Karpas-422 (cell line): Measurements from ENCODE around the gene CENPX. TPM values are rescaled to one million over a fixed set of nuclear protein-coding genes. Genes with fewer than 3 reads are reported as not detected.
"Not testable (repeated sequence)": the region's sequence is repeated elsewhere in the genome, so short reads cannot be mapped to it uniquely, and the experiment has no call there.

Experiments
- DNase-seq: peaks from one replicate; pipeline ENCODE4 v3.0.0-alpha.2; 2015
- H2AFZ ChIP-seq: fragments of 200-600 bp; sonication (generic); 2 replicates; pipeline ENCODE4 v1.6.1; 2014; ENCODE audit warnings: antibody characterized with exemption, low read length, mixed read lengths
- H3K27ac ChIP-seq: fragments of 200-600 bp; sonication (generic); 2 replicates; pipeline ENCODE4 v1.5.1; 2014; ENCODE audit warnings: mild to moderate bottlenecking, low read length, moderate library complexity
- H3K27me3 ChIP-seq: fragments of 200-600 bp; sonication (generic); 2 replicates; pipeline ENCODE4 v1.6.1; 2014; ENCODE audit warnings: low read length, mixed read lengths
- H3K36me3 ChIP-seq: fragments of 200-600 bp; sonication (generic); 2 replicates; pipeline ENCODE4 v1.6.1; 2014; ENCODE audit warnings: low read length, mixed read lengths; ENCODE audit not compliant: insufficient read depth
- H3K4me1 ChIP-seq: fragments of 200-600 bp; sonication (generic); 2 replicates; pipeline ENCODE4 v1.6.1; 2014; ENCODE audit warnings: mild to moderate bottlenecking, low read length, mixed read lengths
- H3K4me2 ChIP-seq: fragments of 200-600 bp; sonication (generic); 2 replicates; pipeline ENCODE4 v1.6.1; 2014; ENCODE audit warnings: low read length, low read depth, mild to moderate bottlenecking; ENCODE audit not compliant: poor library complexity, severe bottlenecking
- H3K4me3 ChIP-seq: fragments of 200-600 bp; sonication (generic); 2 replicates; pipeline ENCODE4 v1.5.1; 2014; ENCODE audit warnings: mild to moderate bottlenecking, antibody characterized with exemption, low read length, mixed read lengths
- H3K79me2 ChIP-seq: fragments of 200-600 bp; sonication (generic); 2 replicates; pipeline ENCODE4 v1.6.1; 2014; ENCODE audit warnings: mild to moderate bottlenecking, low read length, mixed read lengths
- H3K9ac ChIP-seq: fragments of 200-600 bp; sonication (generic); 2 replicates; pipeline ENCODE4 v1.6.0; 2014; ENCODE audit warnings: low read length
- H3K9me2 ChIP-seq: fragments of 200-600 bp; sonication (generic), shearing (Covaris generic); replicated peaks from 2 replicates; pipeline ENCODE4 v1.6.0; 2014; ENCODE audit warnings: mild to moderate bottlenecking, low read length, moderate library complexity; ENCODE audit not compliant: insufficient read depth
- H3K9me3 ChIP-seq: fragments of 300-700, 200-600 bp; sonication (generic); 2 replicates; pipeline ENCODE4 v1.6.1; 2014; ENCODE audit warnings: low read length, mixed read lengths
- H4K20me1 ChIP-seq: fragments of 200-600 bp; sonication (generic); 2 replicates; pipeline ENCODE4 v1.6.1; 2014; ENCODE audit warnings: mild to moderate bottlenecking, antibody characterized with exemption, low read length, low read depth; ENCODE audit not compliant: insufficient read depth
- total RNA-seq: library from RNA; depleted of rRNA; stranded (reverse); fragments of >200 nt; shearing (Covaris generic); gene quantifications from 2 replicates; pipeline ENCODE4 v1.2.3, GENCODE V29; 2014; ENCODE audit warnings: low replicate concordance

Gene CENPX
- total RNA-seq, 1 experiment from 2014 or later = 51.4 TPM

DNA sequence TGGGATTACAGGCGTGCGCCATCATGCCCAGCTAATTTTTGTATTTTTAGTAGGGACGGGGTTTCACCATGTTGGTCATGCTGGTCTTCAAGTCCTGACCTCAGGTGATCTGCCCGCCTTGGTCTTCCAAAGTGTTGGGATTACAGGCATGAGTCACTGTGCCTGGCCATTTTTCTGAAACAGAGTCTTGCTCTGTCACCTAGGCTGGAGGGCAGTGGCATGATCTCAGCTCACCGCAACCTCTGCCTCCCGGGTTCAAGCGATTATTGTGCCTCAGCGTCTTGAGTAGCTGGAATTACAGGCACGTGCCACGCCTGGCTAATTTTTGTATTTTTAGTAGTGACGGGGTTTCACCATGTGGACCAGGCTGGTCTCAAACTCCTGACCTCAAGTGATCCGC is 41.2 kb downstream of the CENPX start:
- not testable (repeated sequence) for H3K27me3 ChIP-seq, H4K20me1 ChIP-seq, H3K4me2 ChIP-seq, H3K4me3 ChIP-seq, H3K9me3 ChIP-seq, H3K36me3 ChIP-seq, H3K9ac ChIP-seq, H2AFZ ChIP-seq, DNase-seq, H3K27ac ChIP-seq, H3K9me2 ChIP-seq
- H3K4me1 ChIP-seq = peaks cover 14% of the 10 kb centered on the region
- H3K79me2 ChIP-seq = peaks cover 16% of the 10 kb centered on the region

DNA sequence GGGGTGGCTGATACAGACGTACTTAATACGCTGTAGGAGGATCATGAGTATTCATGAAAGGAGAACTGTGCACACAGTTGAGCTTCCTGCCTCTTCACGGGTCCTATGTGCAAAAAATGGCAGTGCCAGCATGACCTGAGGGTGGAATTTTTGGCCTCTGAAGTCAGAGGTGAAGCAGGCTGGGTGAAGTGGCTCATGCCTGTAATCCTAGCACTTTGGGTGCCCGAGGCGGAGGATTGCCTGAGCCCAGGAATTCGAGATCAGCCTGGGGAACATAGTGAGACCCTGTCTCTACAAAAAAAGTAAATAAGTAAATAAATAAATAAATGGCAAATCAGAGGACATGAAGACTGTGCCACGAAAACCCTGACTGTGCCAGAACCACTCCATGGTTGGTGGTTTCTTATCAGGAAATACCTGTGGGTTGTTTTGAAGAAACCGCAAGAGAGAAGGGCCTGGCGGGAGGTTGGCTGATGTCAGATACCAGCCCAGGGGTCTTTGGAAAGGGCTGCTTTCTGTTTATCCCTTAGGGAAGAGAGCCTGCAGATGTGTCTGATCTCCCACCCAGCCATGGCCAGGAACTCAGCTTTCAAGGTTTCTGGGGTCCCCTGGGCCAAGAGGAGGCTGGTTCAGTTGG is 41.9 kb downstream of the CENPX start:
- Histone ChIP-seq H3K9ac (no peak overlapping the region), H3K79me2 (peaks cover 16% of the 10 kb centered on the region), H3K36me3 (no peaks in the 10 kb centered on the region), H3K4me2 (no peak overlapping the region), H4K20me1 (no peaks in the 10 kb centered on the region), H3K4me3 (no peak overlapping the region), H3K27me3 (no peaks in the 10 kb centered on the region), H3K27ac (no peak overlapping the region), H3K9me3 (no peaks in the 10 kb centered on the region), H3K4me1 (peaks cover 18% of the 10 kb centered on the region), H3K9me2 (no peaks in the 10 kb centered on the region), H2AFZ (no peak overlapping the region)
- no peak for DNase-seq

DNA sequence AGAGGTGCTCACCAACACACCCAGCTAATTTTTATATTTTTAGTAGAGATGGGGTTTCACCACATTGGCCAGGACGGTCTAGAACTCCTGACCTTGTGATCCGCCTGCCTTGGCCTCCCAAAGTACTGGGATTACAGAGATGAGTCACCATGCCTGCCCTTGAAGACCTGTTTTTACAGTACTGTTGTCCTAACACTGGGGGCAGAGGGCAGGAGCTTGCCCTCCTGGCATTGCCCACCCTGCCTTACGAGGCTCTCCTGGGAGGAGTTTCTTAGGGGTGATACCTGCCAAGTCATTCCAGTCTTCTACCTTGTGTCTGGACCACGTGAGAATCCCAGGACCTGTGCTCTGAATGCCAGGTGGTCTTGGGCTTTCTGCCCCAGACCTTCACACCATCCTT is 42.6 kb downstream of the CENPX start:
- Histone ChIP-seq H3K36me3 (no peaks in the 10 kb centered on the region), H4K20me1 (no peaks in the 10 kb centered on the region), H3K27ac (no peak overlapping the region), H3K79me2 (peaks cover 16% of the 10 kb centered on the region), H2AFZ (no peak overlapping the region), H3K9ac (no peak overlapping the region), H3K9me3 (no peaks in the 10 kb centered on the region), H3K4me2 (no peak overlapping the region), H3K27me3 (no peaks in the 10 kb centered on the region), H3K4me3 (no peak overlapping the region), H3K9me2 (no peaks in the 10 kb centered on the region), H3K4me1 (peaks cover 18% of the 10 kb centered on the region)
- no peak for DNase-seq

- Histone ChIP-seq H2AFZ (no peak overlapping the region), H3K9me2 (no peaks in the 10 kb centered on the region), H3K4me3 (peak overlapping the region; percentile 100), H3K4me2 (peak overlapping the region; percentile 100), H4K20me1 (no peaks in the 10 kb centered on the region), H3K9ac (peak overlapping the region; percentile 100), H3K79me2 (peaks cover 16% of the 10 kb centered on the region), H3K27me3 (no peaks in the 10 kb centered on the region), H3K36me3 (no peaks in the 10 kb centered on the region), H3K27ac (no peak overlapping the region; the same call in 1 of the 2 replicates), H3K9me3 (no peaks in the 10 kb centered on the region), H3K4me1 (peaks cover 18% of the 10 kb centered on the region)
- no peak for DNase-seq
Measured at GRCh38 chr17:81978524-81979298, 44.0 kb downstream of the CENPX start.

DNA sequence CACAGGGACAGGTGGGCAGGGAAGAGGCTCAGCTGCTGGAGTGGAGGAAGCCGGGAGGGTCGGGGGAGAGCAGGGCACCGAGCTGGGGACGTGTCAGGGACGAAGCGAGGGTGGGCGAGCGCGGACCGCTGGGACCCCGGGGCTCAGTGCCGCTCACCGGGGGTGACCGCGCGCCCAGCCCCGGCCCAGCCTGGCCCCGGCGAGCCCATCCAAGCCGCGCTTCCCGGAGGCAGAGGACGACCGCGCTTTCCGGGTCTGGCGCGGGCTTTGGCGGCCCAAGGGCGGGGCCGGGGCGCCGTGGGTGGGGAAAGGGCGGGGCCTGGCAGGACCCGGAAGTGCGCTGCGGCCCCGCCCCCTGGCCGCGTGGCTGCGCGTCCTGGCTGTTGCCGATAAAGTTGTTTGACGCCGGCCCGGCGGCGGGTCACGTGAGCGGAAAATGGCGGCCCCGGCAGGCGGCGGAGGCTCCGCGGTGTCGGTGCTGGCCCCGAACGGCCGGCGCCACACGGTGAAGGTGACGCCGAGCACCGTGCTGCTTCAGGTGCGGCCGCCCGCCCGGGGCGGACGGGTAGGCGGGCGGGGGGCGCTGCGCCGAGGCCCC is 45.4 kb downstream of the CENPX start, which contains the start of gene ASPSCR1:
ASPSCR1 (plus strand) TSS at position 419 of the 598 bp plus-strand sequence; CDS start at position 437, 18 bp downstream.
- peak within 1 kb of the TSS; percentile 75 for H3K27ac ChIP-seq
- peak within 1 kb of the TSS; percentile 100 for H3K9ac ChIP-seq
- no peaks in the 10 kb centered on the region for H3K9me3 ChIP-seq
- H2AFZ ChIP-seq = peak within 1 kb of the TSS; percentile 98
- H3K4me1 ChIP-seq = peaks cover 18% of the 10 kb centered on the region
- H3K27me3 ChIP-seq = no peaks in the 10 kb centered on the region
- peak within 1 kb of the TSS; percentile 100 for H3K4me3 ChIP-seq
- H3K36me3 ChIP-seq = no peaks in the 10 kb centered on the region
- no peaks in the 10 kb centered on the region for H4K20me1 ChIP-seq
- peak; percentile 96 for DNase-seq
- H3K9me2 ChIP-seq = no peaks in the 10 kb centered on the region
- peaks cover 16% of the 10 kb centered on the region for H3K79me2 ChIP-seq
- H3K4me2 ChIP-seq = peak within 1 kb of the TSS; percentile 100

DNA sequence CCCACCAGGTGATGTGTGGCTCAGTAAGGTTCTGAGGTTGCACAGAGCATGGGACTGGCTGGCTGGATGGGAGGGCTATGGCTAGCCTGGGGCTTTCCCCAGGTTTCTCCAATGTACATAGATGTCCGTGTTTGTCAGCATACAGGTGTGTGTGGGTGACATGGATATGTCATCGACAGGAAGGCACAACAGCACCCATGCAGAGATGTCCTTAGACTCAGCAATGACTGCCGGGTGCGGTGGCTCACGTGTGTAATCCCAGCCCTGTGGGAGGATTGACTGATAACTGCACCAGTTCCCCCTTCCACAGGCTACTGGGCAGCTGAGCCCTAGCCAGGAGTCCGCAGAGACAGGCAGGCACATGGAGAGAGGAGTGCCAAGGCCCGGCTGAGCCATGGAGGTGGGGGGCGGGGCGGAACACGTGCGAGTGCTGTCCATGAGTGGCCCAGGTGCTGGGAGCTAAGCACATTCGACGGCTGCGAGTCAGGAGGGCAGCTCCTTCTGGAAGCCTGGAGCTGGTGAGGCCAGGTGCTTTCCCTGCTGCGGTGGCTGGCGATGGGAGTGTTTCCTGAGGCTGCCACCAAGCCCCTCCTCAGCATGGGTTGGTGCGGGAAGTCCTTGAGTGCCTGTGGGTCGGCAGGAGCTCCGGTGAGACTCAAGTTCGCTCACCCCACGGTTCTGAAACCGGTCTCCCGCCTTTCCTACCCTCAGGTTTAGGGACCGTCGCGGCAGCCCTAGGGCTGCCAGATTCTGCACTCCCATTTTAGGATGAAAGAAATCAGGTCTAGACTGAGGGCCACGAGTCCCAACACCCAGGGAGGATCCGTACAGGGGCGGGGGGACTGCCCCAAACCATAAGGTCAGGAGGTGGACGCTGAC is 46.1 kb downstream of the CENPX start:
- Histone ChIP-seq H3K36me3 (no peaks in the 10 kb centered on the region), H3K4me3 (peak overlapping the region; percentile 100), H3K79me2 (peaks cover 16% of the 10 kb centered on the region), H3K9me2 (no peaks in the 10 kb centered on the region), H3K4me1 (peaks cover 18% of the 10 kb centered on the region), H3K9me3 (no peaks in the 10 kb centered on the region), H4K20me1 (no peaks in the 10 kb centered on the region), H2AFZ (peak overlapping the region; percentile 98), H3K27me3 (no peaks in the 10 kb centered on the region), H3K27ac (0 out of 2 replicates have a peak overlapping the region, but pooled peaks have one; percentile 42), H3K4me2 (peak overlapping the region; percentile 100), H3K9ac (peak overlapping the region; percentile 100)
- DNase-seq = peak; percentile 64

- Histone ChIP-seq H3K36me3 (no peaks in the 10 kb centered on the region), H4K20me1 (no peaks in the 10 kb centered on the region), H3K79me2 (peaks cover 5% of the 10 kb centered on the region), H3K9me3 (no peaks in the 10 kb centered on the region), H3K9ac (no peak overlapping the region), H3K9me2 (no peaks in the 10 kb centered on the region), H3K4me3 (no peak overlapping the region), H3K4me1 (peaks cover 15% of the 10 kb centered on the region), H3K27me3 (no peaks in the 10 kb centered on the region), H3K27ac (no peak overlapping the region), H3K4me2 (no peak overlapping the region), H2AFZ (no peak overlapping the region)
- no peak for DNase-seq
Measured at GRCh38 chr17:81973432-81973831, 49.2 kb downstream of the CENPX start.
